T47D (cell line): ENCODE results near the gene N4BP2.
A peak's percentile ranks its signal among the peaks of the same experiment; 100 is the strongest.

ENCODE experiments used
- DNase-seq, 2 experiments: peaks; one replicate each; pipeline versions ENCODE4 v3.0.0 to v3.0.0-alpha.2; 2011 to 2012; ENCODE audit warnings: low read depth in 1 of 2, low spot score in 1 of 2
- JUND ChIP-seq: IDR thresholded peaks from 2 replicates; pipeline ENCODE4 v1.6.1; 2012; ENCODE audit warnings: low read depth
- in situ Hi-C: cut with HindIII; loops from 2 replicates; pipeline ENCODE4 v1.10.0; 2016; ENCODE audit warnings: low sequenced_read_pairs, low pct_unique_long_range_greater_than_20kb

Gene N4BP2

GRCh38 chr4:40177591-40177990 lies 120.9 kb downstream of the N4BP2 start:
- no peak for TF ChIP-seq JUND
- in situ Hi-C loops: no loop called here
- no peak for DNase-seq

GRCh38 chr4:40178672-40179071 lies 122.0 kb downstream of the N4BP2 start:
- TF ChIP-seq JUND: no peak
- in situ Hi-C loops: no loop called here
- DNase-seq: no peak

- DNase-seq: no peak
- in situ Hi-C loops: no loop called here
- TF ChIP-seq JUND: no peak
These were observed 122.7 kb downstream of the N4BP2 start for GRCh38 chr4:40179360-40179759.

- DNase-seq: no peak
- in situ Hi-C loops: no loop called here
- TF ChIP-seq JUND: no peak
These were observed 123.7 kb downstream of the N4BP2 start for GRCh38 chr4:40180356-40180755.

- no peak for TF ChIP-seq JUND
- no peak for DNase-seq
- in situ Hi-C loops: no loop called here
These were observed 125.4 kb downstream of the N4BP2 start for GRCh38 chr4:40182001-40182400.

GRCh38 chr4:40182954-40183353 lies 126.3 kb downstream of the N4BP2 start:
- no peak for TF ChIP-seq JUND

GRCh38 chr4:40183615-40184411 lies 127.2 kb downstream of the N4BP2 start:
- no peak for TF ChIP-seq JUND
- no peak for DNase-seq
- in situ Hi-C loops: no loop called here

More at GRCh38 chr4:40182954-40183353, 126.3 kb downstream of the N4BP2 start:
- no peak for DNase-seq
- in situ Hi-C loops: no loop called here

- no peak for TF ChIP-seq JUND
- no peak for DNase-seq
- in situ Hi-C loops: no loop called here
These were observed 129.4 kb downstream of the N4BP2 start for GRCh38 chr4:40185830-40186664.

GRCh38 chr4:40186665-40187014 lies 130.0 kb downstream of the N4BP2 start:
- TF ChIP-seq JUND: no peak
- no peak for DNase-seq
- in situ Hi-C loops: no loop called here

- TF ChIP-seq JUND: no peak
- in situ Hi-C loops: no loop called here
- no peak for DNase-seq
These were observed 130.8 kb downstream of the N4BP2 start for GRCh38 chr4:40187386-40187906.

GRCh38 chr4:40190019-40190418 lies 133.4 kb downstream of the N4BP2 start:
- TF ChIP-seq JUND: 0 out of 2 replicates have a peak, but pooled peaks have one; percentile 20
- peak in 1 of 2 experiments; percentile 86 for DNase-seq
- in situ Hi-C loops: no loop called here

GRCh38 chr4:40190465-40190864 lies 133.8 kb downstream of the N4BP2 start:
- in situ Hi-C loops: no loop called here
- DNase-seq: no peak
- no peak for TF ChIP-seq JUND
